ENCODE measurements around the gene SFMBT1. TPM values are rescaled to one million over a fixed set of nuclear protein-coding genes. Genes with fewer than 3 reads are reported as not detected.

Gene SFMBT1
- total and polyA plus RNA-seq, 2 donors (not counting 1 experiment from before 2014, with no cell fraction given) = 3.7 to 5.6 TPM

DNA sequence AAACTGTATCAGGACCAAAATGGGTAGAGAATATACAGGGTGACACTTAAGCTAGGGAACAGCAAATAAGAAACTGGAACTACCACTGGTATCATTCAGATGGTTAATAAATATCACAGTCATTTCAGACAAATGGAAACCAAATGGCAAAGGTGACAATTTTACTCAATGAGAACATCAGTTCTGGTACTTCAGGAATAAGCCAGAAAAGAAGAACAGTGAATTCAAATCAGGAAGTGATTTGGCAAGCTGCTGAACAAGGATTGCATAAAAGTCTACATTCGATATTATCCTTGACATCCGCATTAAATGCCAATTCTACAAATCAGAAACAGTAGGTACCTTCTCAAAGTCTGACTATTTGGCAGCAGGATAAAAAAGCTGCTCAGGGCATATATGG lies 125.0 kb downstream of the SFMBT1 start:
- Histone ChIP-seq H3K27me3 (ENCODE audit: control insufficient read depth, insufficient read depth, low read length) (no peaks in the 10 kb centered on the region), H3K4me1 (ENCODE audit: control insufficient read depth, extremely low read depth, insufficient read depth, low read length) (no peaks in the 10 kb centered on the region), H3K9me3 (ENCODE audit: control insufficient read depth, insufficient read depth, low read depth, low read length) (no peaks in the 10 kb centered on the region), H3K79me2 (ENCODE audit: control insufficient read depth, insufficient read depth, low read length) (no peaks in the 10 kb centered on the region), H4K20me1 (ENCODE audit: control insufficient read depth, extremely low read depth, insufficient read depth, low read length) (no peaks in the 10 kb centered on the region), H3K27ac (ENCODE audit: insufficient read depth, low read length) (no peak overlapping the region), H2AFZ (ENCODE audit: low read length) (no peak overlapping the region), H3K4me3 (replicated peaks in 1 of 4; ENCODE audit: control extremely low read depth in 1 of 4, insufficient read depth in 1 of 4, low read depth in 3 of 4, low read length in 4 of 4) (no peak overlapping the region), H3K36me3 (ENCODE audit: control insufficient read depth, insufficient read depth, low read length) (no peaks in the 10 kb centered on the region), H3K4me2 (ENCODE audit: extremely low read depth, insufficient read depth, low read length) (no peak overlapping the region), H3K9ac (ENCODE audit: insufficient read depth, low read length) (no peak overlapping the region)
- DNase-seq (ENCODE audit: low read depth in 2 of 2) = no peak
- TF ChIP-seq EZH2 (IDR thresholded peaks at IDR 0.05; ENCODE audit: low read length, missing control alignments) = no peak
- TF ChIP-seq, protein P1, sequence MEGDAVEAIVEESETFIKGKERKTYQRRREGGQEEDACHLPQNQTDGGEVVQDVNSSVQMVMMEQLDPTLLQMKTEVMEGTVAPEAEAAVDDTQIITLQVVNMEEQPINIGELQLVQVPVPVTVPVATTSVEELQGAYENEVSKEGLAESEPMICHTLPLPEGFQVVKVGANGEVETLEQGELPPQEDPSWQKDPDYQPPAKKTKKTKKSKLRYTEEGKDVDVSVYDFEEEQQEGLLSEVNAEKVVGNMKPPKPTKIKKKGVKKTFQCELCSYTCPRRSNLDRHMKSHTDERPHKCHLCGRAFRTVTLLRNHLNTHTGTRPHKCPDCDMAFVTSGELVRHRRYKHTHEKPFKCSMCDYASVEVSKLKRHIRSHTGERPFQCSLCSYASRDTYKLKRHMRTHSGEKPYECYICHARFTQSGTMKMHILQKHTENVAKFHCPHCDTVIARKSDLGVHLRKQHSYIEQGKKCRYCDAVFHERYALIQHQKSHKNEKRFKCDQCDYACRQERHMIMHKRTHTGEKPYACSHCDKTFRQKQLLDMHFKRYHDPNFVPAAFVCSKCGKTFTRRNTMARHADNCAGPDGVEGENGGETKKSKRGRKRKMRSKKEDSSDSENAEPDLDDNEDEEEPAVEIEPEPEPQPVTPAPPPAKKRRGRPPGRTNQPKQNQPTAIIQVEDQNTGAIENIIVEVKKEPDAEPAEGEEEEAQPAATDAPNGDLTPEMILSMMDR (conservative IDR thresholded peaks at IDR 0.05 in 1 of 2, IDR thresholded peaks at IDR 0.05 in 1 of 2; ENCODE audit: low read depth in 1 of 2, low read length in 2 of 2) = no peak

DNA sequence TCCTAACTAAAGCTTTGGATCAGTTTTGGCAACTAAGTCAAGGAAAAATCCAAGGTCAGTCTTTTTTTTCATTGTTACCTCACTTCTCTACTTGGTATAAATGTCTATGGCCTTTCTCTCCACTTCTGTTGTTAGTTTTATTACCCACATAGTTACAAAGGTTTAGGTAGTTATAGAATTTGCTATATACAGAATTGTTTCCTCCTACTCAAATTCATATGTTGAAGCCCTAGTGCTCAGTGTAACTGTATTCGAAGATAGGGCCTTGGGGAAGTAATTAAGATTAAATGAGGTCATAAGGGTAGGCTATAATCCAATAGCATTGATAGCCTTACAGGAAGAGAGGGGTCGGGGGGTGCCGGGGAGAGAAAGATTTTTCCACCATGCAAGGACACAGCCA lies 128.8 kb downstream of the SFMBT1 start:
- TF ChIP-seq, protein P1 (conservative IDR thresholded peaks at IDR 0.05 in 1 of 2, IDR thresholded peaks at IDR 0.05 in 1 of 2; ENCODE audit: low read depth in 1 of 2, low read length in 2 of 2) = no peak
- no peak for TF ChIP-seq EZH2 (IDR thresholded peaks at IDR 0.05; ENCODE audit: low read length, missing control alignments)
- no peaks in the 10 kb centered on the region for H3K36me3 ChIP-seq (ENCODE audit: control insufficient read depth, insufficient read depth, low read length)
- no peaks in the 10 kb centered on the region for H3K9me3 ChIP-seq (ENCODE audit: control insufficient read depth, insufficient read depth, low read depth, low read length)
- no peaks in the 10 kb centered on the region for H4K20me1 ChIP-seq (ENCODE audit: control insufficient read depth, extremely low read depth, insufficient read depth, low read length)
- H3K4me3 ChIP-seq (replicated peaks in 1 of 4; ENCODE audit: control extremely low read depth in 1 of 4, insufficient read depth in 1 of 4, low read depth in 3 of 4, low read length in 4 of 4) = no peak overlapping the region
- H3K27me3 ChIP-seq (ENCODE audit: control insufficient read depth, insufficient read depth, low read length) = no peaks in the 10 kb centered on the region
- no peak for DNase-seq (ENCODE audit: low read depth in 2 of 2)
- no peak overlapping the region for H3K27ac ChIP-seq (ENCODE audit: insufficient read depth, low read length)
- H3K79me2 ChIP-seq (ENCODE audit: control insufficient read depth, insufficient read depth, low read length) = no peaks in the 10 kb centered on the region
- no peak overlapping the region for H3K4me2 ChIP-seq (ENCODE audit: extremely low read depth, insufficient read depth, low read length)
- H3K4me1 ChIP-seq (ENCODE audit: control insufficient read depth, extremely low read depth, insufficient read depth, low read length) = no peaks in the 10 kb centered on the region
- no peak overlapping the region for H2AFZ ChIP-seq (ENCODE audit: low read length)
- no peak overlapping the region for H3K9ac ChIP-seq (ENCODE audit: insufficient read depth, low read length)

DNA sequence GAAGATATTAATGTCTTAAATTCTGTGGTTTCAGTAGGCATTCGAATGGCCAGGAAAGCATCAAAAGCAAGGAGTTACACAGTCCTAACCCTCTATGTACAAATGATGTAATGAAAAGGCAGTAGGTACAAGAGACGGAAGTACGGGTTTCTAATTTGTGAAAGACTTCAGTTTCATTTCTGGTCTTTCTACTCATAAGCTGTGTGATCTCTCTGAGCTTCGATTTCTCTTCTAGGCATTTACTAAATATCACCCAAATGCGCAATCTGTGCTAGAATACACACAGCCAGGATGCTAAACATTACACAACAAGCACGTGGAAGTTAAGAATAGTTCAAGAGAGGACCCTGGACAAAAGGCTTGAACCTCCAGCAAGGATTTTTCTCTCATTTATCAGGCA lies 130.6 kb downstream of the SFMBT1 start:
- Histone ChIP-seq H3K79me2 (ENCODE audit: control insufficient read depth, insufficient read depth, low read length) (no peaks in the 10 kb centered on the region), H3K9ac (ENCODE audit: insufficient read depth, low read length) (no peak overlapping the region), H3K4me3 (replicated peaks in 1 of 4; ENCODE audit: control extremely low read depth in 1 of 4, insufficient read depth in 1 of 4, low read depth in 3 of 4, low read length in 4 of 4) (no peak overlapping the region), H4K20me1 (ENCODE audit: control insufficient read depth, extremely low read depth, insufficient read depth, low read length) (no peaks in the 10 kb centered on the region), H3K4me1 (ENCODE audit: control insufficient read depth, extremely low read depth, insufficient read depth, low read length) (no peaks in the 10 kb centered on the region), H3K36me3 (ENCODE audit: control insufficient read depth, insufficient read depth, low read length) (no peaks in the 10 kb centered on the region), H2AFZ (ENCODE audit: low read length) (no peak overlapping the region), H3K27me3 (ENCODE audit: control insufficient read depth, insufficient read depth, low read length) (no peaks in the 10 kb centered on the region), H3K4me2 (ENCODE audit: extremely low read depth, insufficient read depth, low read length) (no peak overlapping the region), H3K27ac (ENCODE audit: insufficient read depth, low read length) (no peak overlapping the region), H3K9me3 (ENCODE audit: control insufficient read depth, insufficient read depth, low read depth, low read length) (no peaks in the 10 kb centered on the region)
- DNase-seq (ENCODE audit: low read depth in 2 of 2) = no peak
- no peak for TF ChIP-seq EZH2 (IDR thresholded peaks at IDR 0.05; ENCODE audit: low read length, missing control alignments)
- TF ChIP-seq, protein P1 (conservative IDR thresholded peaks at IDR 0.05 in 1 of 2, IDR thresholded peaks at IDR 0.05 in 1 of 2; ENCODE audit: low read depth in 1 of 2, low read length in 2 of 2) = no peak
